Mammary epithelial cell (primary cell): Measurements from ENCODE around the gene FOXL1.

ENCODE experiments used
- CTCF ChIP-seq, 2 donors: IDR thresholded peaks in 1 of 2; conservative IDR thresholded peaks in 1 of 2; 2 replicates each; pipeline ENCODE4 v1.5.1; 2011 to 2012; ENCODE audit warnings: inconsistent platforms in 2 of 2, low read length in 2 of 2, mild to moderate bottlenecking in 2 of 2, control low read depth in 1 of 2, low read depth in 1 of 2; ENCODE audit not compliant: insufficient read depth in 1 of 2; ENCODE audit errors: extremely low read depth in 1 of 2
- EZH2 ChIP-seq: IDR thresholded peaks from 2 replicates; pipeline ENCODE4 v1.6.1; 2012; ENCODE audit warnings: low read length, inconsistent platforms, borderline replicate concordance

DNA sequence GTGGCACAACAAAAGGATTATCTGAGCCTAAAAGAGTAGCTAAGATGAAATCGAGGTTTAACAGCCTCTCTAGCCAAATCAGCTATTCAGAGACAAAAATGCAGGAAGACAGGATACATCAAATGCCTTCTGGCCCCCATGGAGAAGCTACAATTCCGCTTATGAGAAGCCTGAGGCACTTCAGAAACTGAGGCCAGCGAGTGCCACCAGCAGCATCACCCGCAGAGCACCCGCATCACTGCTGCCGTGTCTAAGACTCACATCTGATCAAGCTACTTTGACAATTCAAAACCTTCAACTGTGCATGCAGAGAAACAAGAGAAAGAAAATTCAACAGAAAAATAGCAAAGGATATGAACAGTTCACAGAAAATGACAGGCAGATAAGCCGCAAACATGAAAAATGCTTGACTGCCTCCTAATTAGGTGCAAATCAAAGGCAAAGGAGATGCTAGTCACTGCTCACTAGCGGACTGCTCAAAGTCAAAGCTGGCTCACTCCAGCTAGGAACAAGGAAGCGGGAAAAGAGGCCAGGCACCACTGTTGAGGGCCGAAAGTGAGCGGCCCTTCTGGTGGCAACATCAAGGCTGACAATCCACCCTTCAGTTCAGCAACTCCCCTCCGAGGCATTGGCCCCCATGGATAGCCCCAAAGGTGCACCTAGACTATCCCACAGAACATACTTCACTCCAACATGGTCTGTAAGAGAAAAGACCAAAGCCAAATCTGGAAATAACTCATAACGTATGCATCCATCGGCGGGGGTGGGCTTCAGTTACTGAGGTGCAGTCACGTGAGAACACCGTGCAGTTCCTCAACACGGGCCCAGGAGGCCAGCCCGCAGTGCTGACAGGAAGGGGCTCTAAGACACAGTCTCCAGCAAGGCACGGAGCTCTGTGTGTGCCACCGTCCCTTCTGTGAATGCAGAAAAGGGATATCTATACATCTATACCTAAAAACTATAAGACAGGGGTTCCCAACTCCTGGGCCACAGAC is 35.3 kb upstream of the FOXL1 start:
- TF ChIP-seq EZH2 (no peak), CTCF (conservative IDR thresholded peaks at IDR 0.05 in 1 of 2, IDR thresholded peaks at IDR 0.05 in 1 of 2; ENCODE audit: extremely low read depth in 1 of 2, insufficient read depth in 1 of 2, low read depth in 1 of 2, low read length in 2 of 2) (no peak)
